GM18907 (cell line): ENCODE data around the gene RPL7A.
A peak's percentile ranks its signal among the peaks of the same experiment; 100 is the strongest.
"Not testable (repeated sequence)": the region's sequence is repeated elsewhere in the genome, so short reads cannot be mapped to it uniquely, and the experiment has no call there.

Experiments used
- ATAC-seq: cut with Tn5 transposase; IDR thresholded peaks from one replicate; pipeline ENCODE4 v1.9.1; 2021; ENCODE audit warnings: mild to moderate bottlenecking, moderate library complexity; ENCODE audit not compliant: unreplicated experiment

Gene RPL7A

DNA sequence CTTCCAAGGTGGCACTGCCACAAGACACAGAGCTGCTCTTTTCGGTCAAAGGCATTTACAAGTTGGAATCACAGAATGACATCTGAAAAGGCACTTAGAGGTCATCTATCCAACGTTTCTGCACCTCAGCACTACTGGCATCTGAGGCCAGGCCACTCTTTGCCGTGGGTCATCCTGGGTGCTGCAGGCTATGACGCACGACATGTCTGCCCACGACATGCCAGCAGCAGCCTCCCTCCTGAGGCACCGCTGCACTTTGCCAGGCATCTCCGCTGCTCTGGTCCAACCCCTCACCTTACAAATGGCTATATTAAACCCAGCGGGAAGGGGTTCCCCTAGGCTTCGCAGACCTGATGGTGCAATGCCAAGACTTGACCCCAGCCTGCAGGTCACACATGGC is 19.8 kb downstream of the RPL7A start:
- no peak for ATAC-seq

DNA sequence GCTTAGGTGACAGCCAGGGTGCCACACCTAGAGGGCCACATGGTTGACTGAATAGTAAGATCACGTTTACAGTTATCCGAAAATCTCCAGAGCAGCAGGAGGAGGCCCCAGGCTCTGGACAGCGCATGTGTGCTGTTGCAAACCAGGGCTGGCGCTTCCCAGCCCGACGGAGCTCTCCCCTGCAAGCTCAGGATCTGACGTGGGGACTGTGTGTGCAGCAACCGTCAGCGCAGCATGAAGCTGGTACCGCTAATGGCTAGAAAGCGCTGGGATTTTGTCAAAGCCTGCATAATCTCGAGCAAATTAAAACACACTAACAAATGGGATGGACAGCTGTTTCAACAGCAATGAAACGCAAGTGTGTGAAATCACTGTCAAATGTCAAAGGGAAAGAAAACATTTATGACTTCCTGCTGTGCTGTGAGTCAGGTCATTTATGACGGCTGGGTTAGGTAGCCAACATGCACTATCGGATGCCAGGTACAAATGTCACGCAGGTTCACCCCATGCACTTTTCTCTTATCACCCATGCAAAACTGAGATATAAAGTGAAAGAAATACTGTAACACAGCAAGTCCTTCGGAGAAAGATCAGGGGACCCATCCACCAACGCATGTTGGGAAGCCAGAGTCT is 20.3 kb downstream of the RPL7A start:
- ATAC-seq, result no peak

- ATAC-seq, result no peak
Measured at GRCh38 chr9:133369422-133369821, 21.4 kb downstream of the RPL7A start.

DNA sequence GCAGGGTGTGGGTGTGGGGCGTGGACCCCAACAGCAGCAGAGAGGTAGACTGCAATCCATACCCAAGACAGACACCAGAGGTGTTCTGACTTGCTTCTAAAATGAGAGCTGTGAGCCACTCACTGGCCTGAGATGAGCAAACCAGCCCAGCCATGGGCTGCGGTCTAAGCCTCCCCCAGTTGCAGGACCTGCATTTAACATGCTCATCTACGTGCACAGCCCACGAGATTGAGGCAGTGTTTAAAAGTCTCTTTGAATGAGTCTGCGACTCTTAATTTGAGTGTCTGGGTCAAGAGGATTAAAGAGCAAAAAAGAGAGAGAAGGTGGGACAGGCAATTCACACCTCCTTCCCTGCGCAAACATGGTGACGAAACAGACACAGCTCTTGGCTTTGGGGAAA is 21.9 kb downstream of the RPL7A start:
- no peak for ATAC-seq

DNA sequence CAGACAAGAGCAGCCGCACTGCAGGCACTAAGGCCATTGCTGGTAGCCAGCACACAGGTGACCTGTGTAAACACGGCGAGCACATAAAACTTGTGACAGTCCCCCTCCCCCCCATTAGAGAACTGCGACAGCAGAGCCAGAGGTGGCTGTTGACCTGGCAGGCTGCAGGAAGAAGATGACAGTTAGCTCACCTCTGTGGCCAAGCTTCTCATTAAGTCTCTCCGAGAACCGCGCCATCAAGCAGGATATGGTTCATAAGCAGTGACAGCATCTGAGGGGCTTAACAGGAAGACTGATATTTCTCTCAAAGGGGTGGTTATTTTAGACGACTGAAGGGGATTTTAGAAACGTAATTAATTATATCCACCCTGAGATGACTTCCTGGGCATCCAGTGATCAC is 22.7 kb downstream of the RPL7A start:
- ATAC-seq, result no peak

DNA sequence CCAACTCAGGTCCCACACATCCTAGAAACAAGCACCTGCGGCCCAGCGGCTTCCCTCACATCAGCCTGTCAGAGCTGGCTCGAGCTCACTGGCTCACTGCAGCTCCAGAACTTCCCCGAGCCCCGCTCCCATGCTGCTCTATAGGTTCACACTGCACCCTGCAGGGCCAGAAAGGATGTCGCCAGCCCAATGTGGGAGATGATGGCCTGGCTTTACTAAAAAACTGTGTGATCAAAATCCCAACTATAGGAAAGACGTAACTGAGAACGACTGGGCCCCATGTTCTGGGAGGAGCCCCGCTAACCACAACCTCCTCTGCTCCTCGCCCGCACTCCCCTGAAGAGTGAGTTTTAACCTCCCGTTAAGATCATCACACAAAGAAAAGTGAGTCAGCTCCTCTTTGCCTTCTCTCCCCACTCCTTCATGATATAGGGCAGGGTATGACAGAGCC is 23.3 kb downstream of the RPL7A start:
- no peak for ATAC-seq

- no peak for ATAC-seq
Measured at GRCh38 chr9:133372144-133372543, 24.1 kb downstream of the RPL7A start.

DNA sequence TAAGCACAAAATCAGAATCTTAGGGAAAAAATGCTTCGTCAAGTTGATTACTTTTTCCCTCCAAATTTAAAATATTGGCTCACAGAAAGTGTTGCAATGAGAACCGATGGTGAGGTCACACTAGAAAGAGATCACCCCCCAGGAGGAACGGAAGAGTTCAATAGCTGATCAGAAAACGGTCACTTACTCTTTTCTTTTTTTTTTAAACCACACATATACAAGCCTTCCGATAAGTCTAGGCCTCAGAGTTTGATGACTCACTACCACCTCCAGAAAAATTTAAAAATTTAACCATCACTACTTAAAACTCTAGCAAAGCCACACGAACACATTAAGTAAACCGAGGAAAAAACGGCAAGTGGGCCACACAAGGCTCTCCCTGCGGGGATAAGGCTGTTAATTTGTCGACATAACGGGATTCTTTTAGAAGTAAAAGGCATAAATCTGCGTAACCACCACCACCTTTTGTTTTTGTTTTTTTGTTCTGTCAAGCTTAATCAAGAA is 26.6 kb downstream of the RPL7A start:
- ATAC-seq, result no peak

DNA sequence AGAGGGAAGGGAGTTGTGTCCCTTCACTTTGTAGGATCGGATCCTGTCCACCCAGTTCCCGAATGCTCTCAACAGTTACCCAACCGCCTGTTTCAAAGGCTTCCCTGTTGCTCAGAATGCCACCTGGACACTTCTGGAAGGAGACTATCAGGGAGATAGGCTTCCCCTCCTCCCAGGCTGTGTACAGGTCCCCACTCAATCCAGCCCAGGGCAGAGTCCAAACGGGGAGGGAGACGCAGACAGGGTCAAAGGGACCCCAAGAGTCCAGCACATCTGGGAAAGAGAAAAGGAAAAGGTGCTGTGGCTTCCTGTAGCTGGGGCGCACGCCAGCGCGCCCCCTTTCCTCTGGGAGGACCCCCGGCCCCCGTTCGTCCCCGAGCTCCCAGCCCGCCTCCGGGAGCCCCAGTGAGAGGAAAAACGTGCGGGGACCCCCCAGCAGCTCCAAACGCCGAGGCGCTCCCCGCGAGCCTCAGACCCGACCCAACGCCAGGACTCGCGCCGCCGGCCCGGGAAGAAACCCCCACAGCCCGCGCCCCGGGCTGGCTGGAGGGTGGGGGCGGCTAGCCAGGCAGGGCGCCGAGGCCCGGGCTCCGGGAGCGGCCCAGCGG is 27.2 kb downstream of the RPL7A start:
- peak; percentile 16 for ATAC-seq

GRCh38 chr9:133375724-133376654 is 28.0 kb downstream of the RPL7A start, which contains the start of the genes STKLD1 and SURF4:
Gene STKLD1, plus strand, starts transcription at chr9:133376366. Its CDS starts 108 bp downstream, at chr9:133376474.
Gene SURF4, minus strand, starts transcription at chr9:133376060. Its CDS starts 91 bp downstream, at chr9:133375969.
- peak; percentile 85 for ATAC-seq

GRCh38 chr9:133377280-133377679 is 29.3 kb downstream of the RPL7A start:
- not testable (repeated sequence) for ATAC-seq

- ATAC-seq, result no peak
Measured at GRCh38 chr9:133377721-133378216, 29.8 kb downstream of the RPL7A start.

- no peak for ATAC-seq
Measured at GRCh38 chr9:133378408-133378962, 30.5 kb downstream of the RPL7A start.

- ATAC-seq, result no peak
Measured at GRCh38 chr9:133379153-133380086, 31.4 kb downstream of the RPL7A start.

DNA sequence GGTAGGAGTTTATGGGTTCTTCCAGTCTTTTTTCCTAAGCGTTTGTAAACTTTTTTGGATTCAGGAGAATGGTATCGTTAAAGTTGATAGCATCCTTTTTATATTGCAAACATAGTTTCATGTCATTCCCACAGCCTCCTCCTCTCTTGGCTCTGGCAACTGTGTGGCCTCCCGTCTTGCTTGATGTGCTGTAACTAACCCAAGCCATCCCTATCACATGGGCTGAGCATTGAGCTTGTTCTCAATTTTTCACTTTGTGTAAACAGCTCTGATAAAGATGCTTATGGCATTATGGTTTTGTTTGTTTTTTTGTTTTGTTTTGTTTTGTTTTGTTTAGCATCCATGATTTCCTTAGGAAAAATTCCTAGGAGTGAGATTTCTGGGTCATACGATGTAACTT is 32.7 kb downstream of the RPL7A start:
- ATAC-seq, result no peak

- no peak for ATAC-seq
Measured at GRCh38 chr9:133382507-133383141, 34.6 kb downstream of the RPL7A start.

- no peak for ATAC-seq
Measured at GRCh38 chr9:133383438-133383837, 35.4 kb downstream of the RPL7A start.

DNA sequence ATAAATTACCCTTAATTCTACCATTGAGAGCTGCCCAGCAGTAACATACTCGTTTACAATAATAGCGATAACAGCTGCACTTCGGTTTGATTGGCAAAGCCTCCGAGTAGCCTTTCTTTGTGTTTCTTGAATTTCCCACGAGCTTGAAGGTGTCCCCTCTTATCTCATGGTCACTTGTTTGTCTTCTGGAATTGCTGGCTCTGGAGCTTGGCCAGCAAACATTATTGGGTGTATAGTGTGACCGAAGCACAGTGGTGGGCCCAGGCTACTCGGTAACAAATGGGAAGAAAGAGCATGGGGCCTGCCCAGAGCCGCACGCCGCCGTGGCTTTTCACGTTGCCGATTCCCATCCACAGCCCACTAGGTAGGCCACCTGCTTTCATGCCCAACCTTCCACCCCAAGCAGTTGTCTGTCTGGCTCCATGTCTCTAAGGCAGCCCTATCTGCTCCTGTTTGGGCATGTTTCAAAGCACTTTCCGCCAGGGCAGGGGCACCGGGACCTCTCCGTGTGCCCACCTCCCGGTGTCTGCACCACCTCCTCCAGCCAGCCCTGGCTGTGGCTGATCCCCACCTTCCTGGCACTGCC is 36.8 kb downstream of the RPL7A start:
- ATAC-seq, result no peak

GRCh38 chr9:133385452-133385851 is 37.4 kb downstream of the RPL7A start:
- ATAC-seq, result no peak
